ENCODE measurements around the gene SLC9A5.

GRCh38 chr16:67206838-67207248 lies 41.9 kb upstream of the SLC9A5 start:
- TF ChIP-seq POLR2A (IDR thresholded peaks at IDR 0.05) (no peak), CTCF (IDR thresholded peaks at IDR 0.05) (no peak), POLR2AphosphoS5 (IDR thresholded peaks at IDR 0.05) (no peak)
